CD4-positive, alpha-beta T cell treated with Interleukin-17A for 4 hours (primary cell): ENCODE results near the gene TOMM40.
"Not testable (repeated sequence)": the region's sequence is repeated elsewhere in the genome, so short reads cannot be mapped to it uniquely, and the experiment has no call there.

Source experiments
- DNase-seq: peaks from one replicate; pipeline ENCODE4 v3.0.0-alpha.2; 2020; ENCODE audit warnings: mixed read lengths

Gene TOMM40

DNA sequence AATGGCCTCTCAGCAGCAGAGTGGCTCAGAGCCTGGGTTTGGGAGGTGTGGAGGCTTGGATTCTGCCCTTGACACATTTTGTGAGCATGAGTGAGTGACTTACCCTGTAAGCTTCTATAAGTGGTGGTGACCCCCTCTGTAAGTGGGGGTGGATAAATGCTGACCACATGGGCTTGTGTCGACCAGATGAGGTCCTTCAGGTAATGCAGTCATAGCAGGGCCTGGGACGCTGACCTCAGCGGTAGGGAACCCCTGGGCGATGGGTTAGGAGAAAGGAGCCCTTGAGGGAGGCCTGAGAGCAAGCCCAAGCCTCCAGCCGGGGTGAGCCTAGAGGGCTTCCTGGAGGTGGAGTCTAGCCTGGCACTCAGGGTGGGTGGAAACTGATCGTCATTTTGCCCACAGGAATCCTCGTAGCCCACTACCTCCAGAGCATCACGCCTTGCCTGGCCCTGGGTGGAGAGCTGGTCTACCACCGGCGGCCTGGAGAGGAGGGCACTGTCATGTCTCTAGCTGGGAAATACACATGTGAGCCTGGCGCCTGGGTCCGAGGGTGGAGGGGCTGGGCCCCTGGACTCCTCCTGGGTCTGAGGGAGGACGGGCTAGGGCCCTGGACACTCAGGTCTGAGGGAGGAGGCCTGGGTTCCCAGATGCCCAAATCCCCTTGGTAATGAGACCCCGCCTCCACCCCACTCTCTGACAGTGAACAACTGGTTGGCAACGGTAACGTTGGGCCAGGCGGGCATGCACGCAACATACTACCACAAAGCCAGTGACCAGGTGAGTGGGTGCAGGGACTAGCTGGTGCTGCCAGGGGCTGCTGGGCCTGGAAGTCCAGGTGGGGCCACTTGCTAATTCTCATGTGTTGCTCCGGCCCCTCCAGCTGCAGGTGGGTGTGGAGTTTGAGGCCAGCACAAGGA lies 9.5 kb downstream of the TOMM40 start:
- no peak for DNase-seq

DNA sequence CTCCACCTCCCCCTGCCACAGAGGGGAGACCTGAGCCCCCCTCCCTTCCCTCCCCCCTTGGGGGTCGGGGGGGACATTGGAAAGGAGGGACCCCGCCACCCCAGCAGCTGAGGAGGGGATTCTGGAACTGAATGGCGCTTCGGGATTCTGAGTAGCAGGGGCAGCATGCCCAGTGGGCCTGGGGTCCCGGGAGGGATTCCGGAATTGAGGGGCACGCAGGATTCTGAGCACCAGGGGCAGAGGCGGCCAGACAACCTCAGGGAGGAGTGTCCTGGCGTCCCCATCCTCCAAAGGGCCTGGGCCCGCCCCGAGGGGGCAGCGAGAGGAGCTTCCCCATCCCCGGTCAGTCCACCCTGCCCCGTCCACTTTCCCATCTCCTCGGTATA lies 12.2 kb downstream of the TOMM40 start:
- no peak for DNase-seq

DNA sequence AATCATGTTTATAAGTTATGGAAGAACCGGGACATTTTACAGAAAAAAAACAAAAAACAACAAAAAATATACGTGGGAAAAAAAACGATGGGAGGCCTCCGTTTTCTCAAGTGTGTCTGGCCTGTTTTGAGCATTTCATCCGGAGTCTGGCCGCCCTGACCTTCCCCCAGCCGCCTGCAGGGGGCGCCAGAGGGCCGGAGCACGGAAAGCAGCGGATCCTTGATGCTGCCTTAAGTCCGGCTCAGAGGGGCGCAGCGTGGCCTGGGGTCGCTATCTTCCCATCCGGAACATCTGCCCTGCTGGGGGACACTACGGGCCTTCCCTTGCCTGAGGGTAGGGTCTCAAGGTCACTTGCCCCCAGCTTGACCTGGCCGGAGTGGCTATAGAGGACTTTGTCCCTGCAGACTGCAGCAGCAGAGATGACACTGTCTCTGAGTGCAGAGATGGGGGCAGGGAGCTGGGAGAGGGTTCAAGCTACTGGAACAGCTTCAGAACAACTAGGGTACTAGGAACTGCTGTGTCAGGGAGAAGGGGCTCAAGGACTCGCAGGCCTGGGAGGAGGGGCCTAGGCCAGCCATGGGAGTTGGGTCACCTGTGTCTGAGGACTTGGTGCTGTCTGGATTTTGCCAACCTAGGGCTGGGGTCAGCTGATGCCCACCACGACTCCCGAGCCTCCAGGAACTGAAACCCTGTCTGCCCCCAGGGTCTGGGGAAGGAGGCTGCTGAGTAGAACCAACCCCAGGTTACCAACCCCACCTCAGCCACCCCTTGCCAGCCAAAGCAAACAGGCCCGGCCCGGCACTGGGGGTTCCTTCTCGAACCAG lies 12.8 kb downstream of the TOMM40 start:
- DNase-seq: peak; percentile 78

DNA sequence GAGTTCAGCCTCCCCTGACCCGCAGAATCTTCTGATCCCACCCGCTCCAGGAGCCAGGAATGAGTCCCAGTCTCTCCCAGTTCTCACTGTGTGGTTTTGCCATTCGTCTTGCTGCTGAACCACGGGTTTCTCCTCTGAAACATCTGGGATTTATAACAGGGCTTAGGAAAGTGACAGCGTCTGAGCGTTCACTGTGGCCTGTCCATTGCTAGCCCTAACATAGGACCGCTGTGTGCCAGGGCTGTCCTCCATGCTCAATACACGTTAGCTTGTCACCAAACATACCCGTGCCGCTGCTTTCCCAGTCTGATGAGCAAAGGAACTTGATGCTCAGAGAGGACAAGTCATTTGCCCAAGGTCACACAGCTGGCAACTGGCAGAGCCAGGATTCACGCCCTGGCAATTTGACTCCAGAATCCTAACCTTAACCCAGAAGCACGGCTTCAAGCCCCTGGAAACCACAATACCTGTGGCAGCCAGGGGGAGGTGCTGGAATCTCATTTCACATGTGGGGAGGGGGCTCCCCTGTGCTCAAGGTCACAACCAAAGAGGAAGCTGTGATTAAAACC lies 13.5 kb downstream of the TOMM40 start:
- no peak for DNase-seq

DNA sequence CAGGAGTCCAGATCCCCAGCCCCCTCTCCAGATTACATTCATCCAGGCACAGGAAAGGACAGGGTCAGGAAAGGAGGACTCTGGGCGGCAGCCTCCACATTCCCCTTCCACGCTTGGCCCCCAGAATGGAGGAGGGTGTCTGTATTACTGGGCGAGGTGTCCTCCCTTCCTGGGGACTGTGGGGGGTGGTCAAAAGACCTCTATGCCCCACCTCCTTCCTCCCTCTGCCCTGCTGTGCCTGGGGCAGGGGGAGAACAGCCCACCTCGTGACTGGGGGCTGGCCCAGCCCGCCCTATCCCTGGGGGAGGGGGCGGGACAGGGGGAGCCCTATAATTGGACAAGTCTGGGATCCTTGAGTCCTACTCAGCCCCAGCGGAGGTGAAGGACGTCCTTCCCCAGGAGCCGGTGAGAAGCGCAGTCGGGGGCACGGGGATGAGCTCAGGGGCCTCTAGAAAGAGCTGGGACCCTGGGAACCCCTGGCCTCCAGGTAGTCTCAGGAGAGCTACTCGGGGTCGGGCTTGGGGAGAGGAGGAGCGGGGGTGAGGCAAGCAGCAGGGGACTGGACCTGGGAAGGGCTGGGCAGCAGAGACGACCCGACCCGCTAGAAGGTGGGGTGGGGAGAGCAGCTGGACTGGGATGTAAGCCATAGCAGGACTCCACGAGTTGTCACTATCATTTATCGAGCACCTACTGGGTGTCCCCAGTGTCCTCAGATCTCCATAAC lies 14.5 kb downstream of the TOMM40 start, which contains the start of gene APOE:
Gene APOE, plus strand, starts transcription at position 360 of the 724 bp plus-strand sequence. CDS start 829 bp downstream, outside the sequence.
- no peak for DNase-seq

DNA sequence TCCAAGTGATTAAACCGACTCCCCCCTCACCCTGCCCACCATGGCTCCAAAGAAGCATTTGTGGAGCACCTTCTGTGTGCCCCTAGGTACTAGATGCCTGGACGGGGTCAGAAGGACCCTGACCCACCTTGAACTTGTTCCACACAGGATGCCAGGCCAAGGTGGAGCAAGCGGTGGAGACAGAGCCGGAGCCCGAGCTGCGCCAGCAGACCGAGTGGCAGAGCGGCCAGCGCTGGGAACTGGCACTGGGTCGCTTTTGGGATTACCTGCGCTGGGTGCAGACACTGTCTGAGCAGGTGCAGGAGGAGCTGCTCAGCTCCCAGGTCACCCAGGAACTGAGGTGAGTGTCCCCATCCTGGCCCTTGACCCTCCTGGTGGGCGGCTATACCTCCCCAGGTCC lies 16.6 kb downstream of the TOMM40 start:
- no peak for DNase-seq

DNA sequence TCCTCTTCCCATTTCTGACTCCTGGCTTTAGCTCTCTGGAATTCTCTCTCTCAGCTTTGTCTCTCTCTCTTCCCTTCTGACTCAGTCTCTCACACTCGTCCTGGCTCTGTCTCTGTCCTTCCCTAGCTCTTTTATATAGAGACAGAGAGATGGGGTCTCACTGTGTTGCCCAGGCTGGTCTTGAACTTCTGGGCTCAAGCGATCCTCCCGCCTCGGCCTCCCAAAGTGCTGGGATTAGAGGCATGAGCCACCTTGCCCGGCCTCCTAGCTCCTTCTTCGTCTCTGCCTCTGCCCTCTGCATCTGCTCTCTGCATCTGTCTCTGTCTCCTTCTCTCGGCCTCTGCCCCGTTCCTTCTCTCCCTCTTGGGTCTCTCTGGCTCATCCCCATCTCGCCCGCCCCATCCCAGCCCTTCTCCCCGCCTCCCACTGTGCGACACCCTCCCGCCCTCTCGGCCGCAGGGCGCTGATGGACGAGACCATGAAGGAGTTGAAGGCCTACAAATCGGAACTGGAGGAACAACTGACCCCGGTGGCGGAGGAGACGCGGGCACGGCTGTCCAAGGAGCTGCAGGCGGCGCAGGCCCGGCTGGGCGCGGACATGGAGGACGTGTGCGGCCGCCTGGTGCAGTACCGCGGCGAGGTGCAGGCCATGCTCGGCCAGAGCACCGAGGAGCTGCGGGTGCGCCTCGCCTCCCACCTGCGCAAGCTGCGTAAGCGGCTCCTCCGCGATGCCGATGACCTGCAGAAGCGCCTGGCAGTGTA lies 17.2 kb downstream of the TOMM40 start:
- no peak for DNase-seq

DNA sequence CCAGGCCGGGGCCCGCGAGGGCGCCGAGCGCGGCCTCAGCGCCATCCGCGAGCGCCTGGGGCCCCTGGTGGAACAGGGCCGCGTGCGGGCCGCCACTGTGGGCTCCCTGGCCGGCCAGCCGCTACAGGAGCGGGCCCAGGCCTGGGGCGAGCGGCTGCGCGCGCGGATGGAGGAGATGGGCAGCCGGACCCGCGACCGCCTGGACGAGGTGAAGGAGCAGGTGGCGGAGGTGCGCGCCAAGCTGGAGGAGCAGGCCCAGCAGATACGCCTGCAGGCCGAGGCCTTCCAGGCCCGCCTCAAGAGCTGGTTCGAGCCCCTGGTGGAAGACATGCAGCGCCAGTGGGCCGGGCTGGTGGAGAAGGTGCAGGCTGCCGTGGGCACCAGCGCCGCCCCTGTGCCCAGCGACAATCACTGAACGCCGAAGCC lies 17.8 kb downstream of the TOMM40 start:
- DNase-seq: no peak

DNA sequence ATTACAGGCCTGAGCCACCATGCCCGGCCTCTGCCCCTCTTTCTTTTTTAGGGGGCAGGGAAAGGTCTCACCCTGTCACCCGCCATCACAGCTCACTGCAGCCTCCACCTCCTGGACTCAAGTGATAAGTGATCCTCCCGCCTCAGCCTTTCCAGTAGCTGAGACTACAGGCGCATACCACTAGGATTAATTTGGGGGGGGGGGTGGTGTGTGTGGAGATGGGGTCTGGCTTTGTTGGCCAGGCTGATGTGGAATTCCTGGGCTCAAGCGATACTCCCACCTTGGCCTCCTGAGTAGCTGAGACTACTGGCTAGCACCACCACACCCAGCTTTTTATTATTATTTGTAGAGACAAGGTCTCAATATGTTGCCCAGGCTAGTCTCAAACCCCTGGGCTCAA lies 18.7 kb downstream of the TOMM40 start:
- DNase-seq: no peak

DNA sequence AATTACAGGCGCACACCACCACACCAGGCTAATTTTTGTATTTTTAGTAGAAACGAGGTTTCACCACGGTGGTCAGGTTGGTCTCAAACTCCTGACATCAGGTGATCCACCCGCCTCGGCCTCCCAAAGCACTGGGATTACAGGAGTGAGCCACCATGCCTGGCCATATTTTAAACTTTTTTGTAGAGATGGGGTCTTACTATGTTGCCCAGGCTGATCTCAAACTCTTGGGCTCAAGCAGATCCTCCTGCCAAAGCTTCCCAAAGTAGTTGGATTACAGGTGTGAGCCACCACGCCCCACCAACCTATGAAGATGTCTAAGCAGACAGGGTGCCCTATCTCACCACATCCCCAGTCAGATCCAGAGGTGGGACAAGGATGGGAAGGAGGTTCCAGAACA lies 20.8 kb downstream of the TOMM40 start:
- DNase-seq: not testable (repeated sequence)

DNA sequence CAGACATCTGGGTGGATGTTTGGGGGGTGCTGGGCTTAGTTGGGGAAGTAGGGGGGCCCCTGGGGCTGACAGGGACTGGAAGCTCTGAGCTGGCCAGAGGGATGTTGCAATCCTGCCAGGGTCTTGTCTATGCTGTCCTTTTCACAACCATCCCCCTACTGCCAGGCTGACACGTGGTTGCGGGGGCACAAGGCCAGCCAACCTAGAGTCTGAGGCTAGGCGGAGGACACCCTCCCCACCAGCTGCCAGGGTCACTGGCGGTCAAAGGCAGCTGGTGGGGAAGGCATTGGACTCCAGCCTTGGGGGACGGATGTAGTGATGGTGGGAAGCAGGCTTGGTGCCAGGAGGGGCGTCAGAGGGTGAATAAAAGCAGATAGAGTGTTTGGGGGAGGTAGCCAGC lies 21.8 kb downstream of the TOMM40 start:
- no peak for DNase-seq

DNA sequence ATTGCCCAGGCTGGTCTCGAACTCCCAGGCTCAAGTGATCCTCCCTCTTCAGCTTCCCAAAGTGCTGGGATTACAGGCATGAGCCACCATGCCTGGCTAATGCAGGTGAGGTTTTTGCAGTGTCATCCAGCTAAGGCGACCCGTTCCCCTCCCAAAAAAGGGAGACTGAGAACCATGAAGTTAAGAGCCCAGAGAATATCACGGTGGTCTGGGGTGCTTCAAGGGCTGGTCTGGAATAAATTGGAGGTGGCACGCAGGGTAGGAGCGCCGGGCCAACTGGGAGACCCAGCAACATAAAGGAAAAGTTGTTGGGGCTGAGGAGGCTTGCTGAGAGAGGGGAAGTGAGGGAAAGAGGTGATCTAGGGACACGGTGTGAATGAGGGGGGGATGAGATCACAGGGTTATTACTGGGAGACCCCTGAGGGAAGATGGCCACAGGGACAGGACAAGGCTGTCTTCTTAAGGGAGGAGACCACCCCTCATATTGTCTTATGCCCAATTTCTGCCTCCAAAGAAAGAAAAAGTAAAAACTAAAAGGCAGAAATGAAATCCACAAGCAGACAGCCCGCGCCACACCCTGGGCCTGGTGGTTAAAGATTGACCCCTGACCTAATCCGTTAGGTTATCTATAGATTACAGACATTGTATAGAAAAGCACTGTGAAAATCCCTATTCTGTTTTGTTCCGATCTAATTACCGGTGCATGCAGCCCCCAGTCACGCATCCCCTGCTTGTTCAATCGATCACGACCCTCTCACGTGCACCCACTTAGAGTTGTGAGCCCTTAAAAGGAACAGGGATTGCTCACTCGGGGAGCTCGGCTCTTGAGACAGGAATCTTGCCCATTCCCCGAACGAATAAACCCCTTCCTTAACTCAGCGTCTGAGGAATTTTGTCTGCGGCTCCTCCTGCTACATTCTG lies 22.7 kb downstream of the TOMM40 start:
- not testable (repeated sequence) for DNase-seq

DNA sequence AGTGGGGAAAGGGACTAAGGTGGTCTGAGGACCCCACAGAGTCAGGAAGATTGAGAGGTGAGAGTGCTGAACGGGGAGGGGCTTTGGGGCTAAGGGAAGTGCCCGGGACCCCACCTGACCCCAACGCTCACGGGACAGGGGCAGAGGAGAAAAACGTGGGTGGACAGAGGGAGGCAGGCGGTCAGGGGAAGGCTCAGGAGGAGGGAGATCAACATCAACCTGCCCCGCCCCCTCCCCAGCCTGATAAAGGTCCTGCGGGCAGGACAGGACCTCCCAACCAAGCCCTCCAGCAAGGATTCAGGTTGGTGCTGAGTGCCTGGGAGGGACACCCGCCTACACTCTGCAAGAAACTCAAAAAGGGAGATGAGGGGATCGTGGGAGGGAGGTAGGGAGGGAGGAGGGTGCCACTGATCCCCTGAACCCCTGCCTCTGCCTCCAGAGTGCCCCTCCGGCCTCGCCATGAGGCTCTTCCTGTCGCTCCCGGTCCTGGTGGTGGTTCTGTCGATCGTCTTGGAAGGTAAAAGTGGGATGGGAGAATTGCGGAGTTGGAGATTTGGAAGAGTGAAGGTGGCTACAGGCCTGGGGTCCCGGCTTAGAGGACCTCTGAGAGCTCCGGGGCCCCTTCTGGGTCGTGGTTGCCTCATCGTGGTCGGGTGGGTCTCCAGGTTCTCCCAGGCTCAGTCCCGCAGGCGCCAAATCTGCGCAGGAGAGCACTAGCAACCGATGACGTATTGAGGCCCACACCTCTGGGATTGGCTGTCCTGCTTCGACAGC lies 23.6 kb downstream of the TOMM40 start, which contains the start of gene APOC1:
Gene APOC1, plus strand, starts transcription at position 176 of the 774 bp plus-strand sequence. Its CDS starts 284 bp downstream, at position 460.
- DNase-seq: peak; percentile 82

DNA sequence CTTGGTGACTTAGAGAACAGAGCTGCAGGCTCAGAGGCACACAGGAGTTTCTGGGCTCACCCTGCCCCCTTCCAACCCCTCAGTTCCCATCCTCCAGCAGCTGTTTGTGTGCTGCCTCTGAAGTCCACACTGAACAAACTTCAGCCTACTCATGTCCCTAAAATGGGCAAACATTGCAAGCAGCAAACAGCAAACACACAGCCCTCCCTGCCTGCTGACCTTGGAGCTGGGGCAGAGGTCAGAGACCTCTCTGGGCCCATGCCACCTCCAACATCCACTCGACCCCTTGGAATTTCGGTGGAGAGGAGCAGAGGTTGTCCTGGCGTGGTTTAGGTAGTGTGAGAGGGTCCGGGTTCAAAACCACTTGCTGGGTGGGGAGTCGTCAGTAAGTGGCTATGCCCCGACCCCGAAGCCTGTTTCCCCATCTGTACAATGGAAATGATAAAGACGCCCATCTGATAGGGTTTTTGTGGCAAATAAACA lies 33.2 kb downstream of the TOMM40 start:
- no peak for DNase-seq

DNA sequence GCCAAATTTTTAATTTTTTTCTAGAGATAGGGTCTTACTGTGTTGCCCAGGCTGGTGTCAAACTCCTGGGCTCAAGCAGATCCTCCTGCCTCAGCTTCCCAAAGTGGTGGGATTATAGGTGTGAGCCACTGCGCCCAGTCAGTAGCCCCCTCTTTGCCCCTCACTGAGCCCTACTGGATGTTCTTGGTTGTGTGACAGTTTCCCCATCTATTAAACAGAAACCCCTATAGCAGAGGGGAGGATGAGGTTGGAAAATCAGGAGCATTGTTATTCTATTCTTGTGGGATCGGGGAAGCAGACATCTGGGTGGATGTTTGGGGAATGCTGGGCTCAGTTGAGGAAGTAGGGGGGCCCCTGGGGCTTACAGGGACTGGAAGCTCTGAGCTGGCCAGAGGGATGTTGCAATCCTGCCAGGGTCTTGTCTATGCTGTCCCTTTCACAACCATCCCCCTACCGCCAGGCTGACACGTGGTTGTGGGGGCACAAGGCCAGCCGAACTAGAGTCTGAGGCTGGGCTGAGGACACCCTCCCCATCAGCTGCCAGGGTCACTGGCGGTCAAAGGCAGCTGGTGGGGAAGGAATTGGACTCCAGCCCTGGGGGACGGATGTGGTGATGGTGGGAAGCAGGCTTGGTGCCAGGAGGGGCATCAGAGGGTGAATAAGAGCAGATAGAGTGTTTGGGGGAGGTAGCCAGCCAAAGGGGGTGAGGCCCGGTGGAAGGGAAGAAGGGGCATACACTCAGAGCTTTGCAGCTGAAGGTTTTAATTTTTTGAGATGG lies 34.2 kb downstream of the TOMM40 start:
- no peak for DNase-seq

DNA sequence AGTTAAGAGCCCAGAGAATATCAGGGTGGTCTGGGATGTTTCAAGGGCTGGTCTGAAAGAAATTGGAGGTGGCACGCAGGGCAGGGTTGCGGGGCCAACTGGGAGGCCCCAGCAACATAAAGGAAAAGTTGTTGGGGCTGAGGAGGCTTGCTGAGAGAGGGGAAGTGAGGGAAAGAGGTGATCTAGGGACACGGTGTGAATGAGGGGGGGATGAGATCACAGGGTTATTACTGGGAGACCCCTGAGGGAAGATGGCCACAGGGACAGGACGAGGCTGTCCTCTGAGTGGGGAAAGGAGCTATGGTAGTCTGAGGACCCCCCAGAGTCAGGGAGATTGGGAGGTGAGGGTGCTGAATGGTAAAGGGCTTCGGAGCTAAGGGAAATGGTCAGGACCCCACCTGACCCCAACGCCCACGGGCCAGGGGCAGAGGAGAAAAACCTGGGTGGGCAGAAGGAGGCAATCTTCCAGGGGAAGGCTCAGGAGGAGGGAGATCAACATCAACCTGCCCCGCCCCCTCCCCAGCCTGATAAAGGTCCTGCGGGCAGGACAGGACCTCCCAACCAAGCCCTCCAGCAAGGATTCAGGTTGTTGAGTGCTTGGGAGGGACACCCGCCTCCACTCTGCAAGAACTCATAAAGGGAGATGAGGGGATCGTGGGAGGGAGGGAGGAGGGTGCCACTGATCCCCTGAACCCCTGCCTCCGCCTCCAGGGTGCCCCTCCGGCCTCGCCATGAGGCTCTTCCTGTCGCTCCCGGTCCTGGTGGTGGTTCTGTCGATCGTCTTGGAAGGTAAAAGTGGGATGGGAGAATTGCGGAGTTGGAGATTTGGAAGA lies 35.4 kb downstream of the TOMM40 start:
- DNase-seq: not testable (repeated sequence)

DNA sequence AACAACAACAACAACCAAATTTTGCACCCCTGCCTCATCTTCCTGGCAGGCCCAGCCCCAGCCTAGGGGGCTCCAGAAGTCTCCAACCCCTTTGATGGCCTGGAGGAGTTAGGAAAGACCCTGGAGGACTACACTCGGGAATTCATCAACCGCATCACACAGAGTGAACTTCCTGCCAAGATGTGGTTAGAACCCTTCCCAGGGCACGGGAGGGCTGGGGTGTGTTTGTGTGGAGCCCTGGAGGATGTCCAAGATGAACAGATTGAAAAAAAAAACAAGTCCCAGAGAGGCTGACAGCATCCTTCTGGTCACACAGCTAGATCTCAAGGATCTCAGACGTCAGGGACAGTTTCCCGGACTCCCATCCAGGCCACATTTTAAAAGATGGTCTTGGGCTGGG lies 36.7 kb downstream of the TOMM40 start:
- DNase-seq: no peak

DNA sequence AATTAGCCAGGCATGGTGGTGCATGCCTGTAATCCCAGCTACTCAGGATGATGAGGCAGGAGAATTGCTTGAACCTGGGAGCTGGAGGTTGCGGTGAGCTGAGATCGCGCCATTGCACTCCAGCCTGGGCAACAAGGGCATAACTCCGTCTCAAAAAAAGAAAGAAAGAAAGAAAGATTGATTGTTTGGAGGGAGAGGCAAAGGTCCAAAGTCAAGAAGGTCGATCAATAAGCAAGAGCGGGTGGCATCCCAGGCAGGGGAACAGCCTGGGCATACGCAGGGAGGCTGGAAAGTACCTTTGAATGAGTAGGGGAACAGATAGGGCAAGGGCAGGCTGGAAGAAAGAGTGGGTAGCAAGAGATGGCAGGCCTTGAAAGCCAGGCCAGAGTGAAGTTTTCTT lies 39.0 kb downstream of the TOMM40 start:
- no peak for DNase-seq
